B cell (primary cell): ENCODE measurements around the gene ZNF503. TPM values are rescaled to one million over a fixed set of nuclear protein-coding genes. Genes with fewer than 3 reads are reported as not detected.

Experiments used
- ATAC-seq: fragments of 200-7000 bp; cut with Tn5 transposase; one replicate; pipeline ENCODE4 v1.10.0; 2021; ENCODE audit warnings: low read depth, mild to moderate bottlenecking, moderate number of reproducible peaks, moderate library complexity
- CTCF ChIA-PET: fragments of 350-600 bp; sonication (Branson Sonifier 250); formaldehyde crosslinking; loops from one replicate; lab custom pipeline; 2021; ENCODE audit warnings: antibody characterized with exemption, inconsistent platforms; lab: Charles Lee
- POLR2A ChIA-PET: fragments of 350-600 bp; sonication (Branson Sonifier 250); formaldehyde crosslinking; loops from one replicate; lab custom pipeline; 2021; ENCODE audit warnings: antibody characterized with exemption; lab: Charles Lee
- DNase-seq: peaks from one replicate; pipeline ENCODE4 v3.0.0; 2013
- H2AFZ ChIP-seq: 2 replicates; pipeline ENCODE4 v1.6.1; 2012; ENCODE audit warnings: mild to moderate bottlenecking, low read depth, low read length; ENCODE audit not compliant: insufficient read depth, poor library complexity, severe bottlenecking
- H3K27ac ChIP-seq, 2 donors: 1 replicate in 1 of 2; 2 replicates in 1 of 2; pipeline ENCODE4 v1.5.1; 2012 to 2013; ENCODE audit warnings: low read length in 2 of 2, mild to moderate bottlenecking in 2 of 2, moderate library complexity in 1 of 2
- H3K27me3 ChIP-seq, 4 experiments: fragments of 200-600 bp in 1 of 4; sonication (generic) in 1 of 4; replicated peaks in 1 of 4; 1 replicate in 2 of 4; 2 replicates in 2 of 4; pipeline versions ENCODE4 v1.6.1 to v1.7.0; 2013 to 2016; ENCODE audit warnings: low read length in 3 of 4, mild to moderate bottlenecking in 2 of 4, mixed read lengths in 1 of 4, moderate library complexity in 1 of 4; ENCODE audit not compliant: insufficient read depth in 4 of 4, control insufficient read depth in 3 of 4; ENCODE audit errors: control extremely low read depth in 1 of 4
- H3K36me3 ChIP-seq, 2 experiments: replicated peaks in 1 of 2; 1 replicate in 1 of 2; 2 replicates in 1 of 2; pipeline versions ENCODE4 v1.6.1 to v1.7.1; 2013; ENCODE audit warnings: low read length in 1 of 2; ENCODE audit not compliant: insufficient read depth in 2 of 2, control insufficient read depth in 1 of 2; ENCODE audit errors: control extremely low read depth in 1 of 2, extremely low read depth in 1 of 2
- H3K4me1 ChIP-seq, 2 donors: fragments of 200-600 bp in 1 of 2; sonication (generic) in 1 of 2; 1 replicate in 1 of 2; 2 replicates in 1 of 2; pipeline versions ENCODE4 v1.5.1 to v1.6.1; 2013 to 2017; ENCODE audit warnings: low read length in 2 of 2; ENCODE audit not compliant: control insufficient read depth in 2 of 2, insufficient read depth in 2 of 2
- H3K4me2 ChIP-seq: replicated peaks from 2 replicates; pipeline ENCODE3; 2012; ENCODE audit warnings: mild to moderate bottlenecking, low read depth, low read length; ENCODE audit not compliant: poor library complexity, severe bottlenecking
- H3K4me3 ChIP-seq, 5 experiments: fragments of 200-600 bp in 1 of 5; sonication (generic) in 1 of 5; 1 replicate in 3 of 5; 2 replicates in 2 of 5; pipeline versions ENCODE4 v1.5.1 to v1.7.0; 2011 to 2016; ENCODE audit warnings: low read length in 4 of 5, mild to moderate bottlenecking in 4 of 5, low read depth in 2 of 5, control low read depth in 1 of 5, moderate library complexity in 1 of 5; ENCODE audit not compliant: insufficient read depth in 1 of 5; ENCODE audit errors: control extremely low read depth in 1 of 5, extremely low read depth in 1 of 5
- H3K79me2 ChIP-seq: fragments of 200-600 bp; sonication (generic); one replicate; pipeline ENCODE4 v1.6.0; 2016; ENCODE audit warnings: low read length; ENCODE audit not compliant: control insufficient read depth, insufficient read depth
- H3K9ac ChIP-seq: fragments of 200-600 bp; sonication (generic); 2 replicates; pipeline ENCODE4 v1.6.1; 2017; ENCODE audit warnings: mild to moderate bottlenecking, low read length, moderate library complexity
- H3K9me3 ChIP-seq, 3 donors: one replicate each; pipeline versions ENCODE4 v1.6.1 to v1.7.1; 2013; ENCODE audit warnings: low read length in 2 of 3; ENCODE audit not compliant: control insufficient read depth in 2 of 3, insufficient read depth in 1 of 3; ENCODE audit errors: control extremely low read depth in 1 of 3
- H4K20me1 ChIP-seq: 2 replicates; pipeline ENCODE4 v1.6.0; 2012; ENCODE audit warnings: mild to moderate bottlenecking, low read length; ENCODE audit not compliant: insufficient read depth, control insufficient read depth, poor library complexity, severe bottlenecking
- H3K27ac Mint-ChIP-seq: one replicate; pipeline ENCODE4 v1.8.0; 2021; ENCODE audit warnings: mixed read lengths
- H3K27me3 Mint-ChIP-seq: one replicate; pipeline ENCODE4 v1.8.0; 2021; ENCODE audit warnings: mixed read lengths
- H3K4me1 Mint-ChIP-seq: one replicate; pipeline ENCODE4 v1.8.0; 2021; ENCODE audit warnings: mixed read lengths
- H3K4me3 Mint-ChIP-seq: one replicate; pipeline ENCODE4 v1.8.0; 2021; ENCODE audit warnings: mixed read lengths
- H3K9me3 Mint-ChIP-seq: one replicate; pipeline ENCODE4 v1.8.0; 2022; ENCODE audit warnings: mixed read lengths; ENCODE audit not compliant: insufficient read depth
- CTCF ChIP-seq: fragments of 200-600 bp; IDR thresholded peaks from one replicate; pipeline ENCODE4 v1.8.0; 2022; ENCODE audit warnings: antibody characterized with exemption, mild to moderate bottlenecking
- EZH2 ChIP-seq: IDR thresholded peaks from 2 replicates; pipeline ENCODE4 v1.6.1; 2012; ENCODE audit warnings: borderline replicate concordance, low read depth, mild to moderate bottlenecking, moderate library complexity, low read length; ENCODE audit not compliant: insufficient read depth, poor library complexity, severe bottlenecking
- WGBS: methylation state at CpG from one replicate; pipeline ENCODE4 v1.1.5; 2013; ENCODE audit warnings: missing lambda C conversion rate; ENCODE audit not compliant: insufficient coverage; 5-methylcytosine and 5-hydroxymethylcytosine counted together
- intact Hi-C: fragments of 100-400 bp; cut with micrococcal nuclease; formaldehyde crosslinking; loops from one replicate; pipeline ENCODE4 v1.10.0; 2022
- polyA plus RNA-seq: library from polyadenylated mRNA; depleted of rRNA; stranded (reverse); fragments of >200 nt; gene quantifications from 2 replicates; pipeline ENCODE4 v1.2.3, GENCODE V29; 2012
- total RNA-seq, 2 donors: library from RNA; stranded (reverse); fragments of 120-200 nt in 1 of 2; gene quantifications; 1 replicate in 1 of 2; 2 replicates in 1 of 2; pipeline versions ENCODE4 v1.2.3 to v1.2.4, GENCODE V29; 2013 to 2022

The ZNF503 gene
- total and polyA plus RNA-seq, 2 donors (not counting 1 experiment from before 2014, with no cell fraction given), result 0.04 TPM; not detected in 1

- ATAC-seq, result no peak
Observed at GRCh38 chr10:75352650-75353049, 48.9 kb downstream of the ZNF503 start.

GRCh38 chr10:75351637-75352036 lies 49.9 kb downstream of the ZNF503 start:
- DNase-seq (no peak), ATAC-seq (no peak)
- peaks cover 0 to 16% (median 3%) of the 10 kb centered on the region in 3 donors for H3K9me3 ChIP-seq
- no peaks in the 10 kb centered on the region for H3K4me1 ChIP-seq
- 86% methylated on average over 3 of the region's 3 CpGs for WGBS
- H3K4me2 ChIP-seq, result no peak overlapping the region
- no peak overlapping the region for H3K9ac ChIP-seq
- CTCF ChIA-PET, result no interaction called here
- H3K27me3 Mint-ChIP-seq, result peaks cover 27% of the 10 kb centered on the region
- POLR2A ChIA-PET, result no interaction called here
- peaks cover 2% of the 10 kb centered on the region for H3K9me3 Mint-ChIP-seq
- H3K4me3 ChIP-seq, result no peak overlapping the region
- no peaks in the 10 kb centered on the region for H4K20me1 ChIP-seq
- H3K4me1 Mint-ChIP-seq, result no peaks in the 10 kb centered on the region
- no peak overlapping the region for H3K27ac Mint-ChIP-seq
- no peak overlapping the region for H3K27ac ChIP-seq
- no peaks in the 10 kb centered on the region for H3K79me2 ChIP-seq
- no peaks in the 10 kb centered on the region for H3K27me3 ChIP-seq
- intact Hi-C loops, result no loop called here
- no peaks in the 10 kb centered on the region for H3K36me3 ChIP-seq
- no peak overlapping the region for H2AFZ ChIP-seq
- no peak overlapping the region for H3K4me3 Mint-ChIP-seq
- TF ChIP-seq EZH2, result no peak
- TF ChIP-seq CTCF, result no peak

More at GRCh38 chr10:75352650-75353049, 48.9 kb downstream of the ZNF503 start:
- Histone ChIP-seq H4K20me1 (no peaks in the 10 kb centered on the region), H3K79me2 (no peaks in the 10 kb centered on the region), H3K27ac (no peak overlapping the region), H3K27me3 (no peaks in the 10 kb centered on the region), H3K9me3 (peaks cover 0 to 15% (median 3%) of the 10 kb centered on the region in 3 donors), H3K4me2 (no peak overlapping the region), H3K36me3 (no peaks in the 10 kb centered on the region), H2AFZ (no peak overlapping the region), H3K4me3 (no peak overlapping the region), H3K4me1 (no peaks in the 10 kb centered on the region), H3K9ac (no peak overlapping the region)
- no peak for DNase-seq
- H3K4me3 Mint-ChIP-seq, result no peak overlapping the region
- intact Hi-C loops, result no loop called here
- ChIA-PET CTCF (no interaction called here), POLR2A (no interaction called here)
- WGBS, result 100% methylated on average over 1 of the region's 5 CpGs
- no peak overlapping the region for H3K27ac Mint-ChIP-seq
- H3K4me1 Mint-ChIP-seq, result no peaks in the 10 kb centered on the region
- peaks cover 2% of the 10 kb centered on the region for H3K9me3 Mint-ChIP-seq
- TF ChIP-seq CTCF, result no peak
- no peak for TF ChIP-seq EZH2
- peaks cover 27% of the 10 kb centered on the region for H3K27me3 Mint-ChIP-seq
